ENCODE measurements around the gene RAD51B.
"Not testable (repeated sequence)": the region's sequence is repeated elsewhere in the genome, so short reads cannot be mapped to it uniquely, and the experiment has no call there.

The RAD51B gene

DNA sequence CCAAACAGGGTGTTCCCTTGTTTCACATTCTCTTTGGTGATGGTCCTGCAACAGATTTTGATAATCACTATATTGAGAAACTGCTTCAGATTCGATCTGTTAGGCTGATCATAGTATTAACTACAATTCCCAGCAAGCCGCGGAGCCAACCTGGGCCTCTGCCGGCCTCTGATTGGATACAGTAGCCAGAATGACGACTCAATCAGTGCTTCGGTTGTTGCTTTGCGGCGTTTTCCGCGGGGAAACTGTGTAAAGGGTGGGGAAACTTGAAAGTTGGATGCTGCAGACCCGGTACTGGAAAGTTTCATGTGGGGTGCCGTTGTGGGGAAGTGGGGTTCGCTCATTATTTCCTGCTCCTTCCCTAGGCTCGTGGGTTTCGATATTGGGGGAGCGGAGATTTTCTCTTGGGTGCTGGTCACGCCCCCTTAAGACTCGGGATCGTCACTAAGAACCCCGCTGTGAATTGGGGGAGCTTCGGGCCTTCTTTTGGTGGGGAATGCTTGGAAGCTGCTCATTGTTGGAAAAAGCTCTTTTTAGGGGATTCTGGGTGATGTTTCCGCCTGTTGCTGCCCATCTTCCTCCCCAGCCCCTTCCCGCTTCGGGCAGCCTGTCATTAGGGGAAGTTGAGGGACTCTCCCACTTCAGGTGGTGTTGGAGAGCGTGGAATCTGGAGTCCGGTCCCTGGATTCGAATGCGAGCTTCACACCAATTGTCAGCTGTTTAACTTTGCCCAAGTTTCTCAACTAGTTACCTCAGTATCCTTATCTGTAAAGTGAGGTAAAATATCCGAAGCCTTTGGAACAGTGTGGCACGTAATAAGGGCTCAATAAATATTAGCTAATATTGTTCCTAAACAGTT lies at the start of gene RAD51B:
Gene RAD51B, plus strand, starts transcription at position 217 of the 859 bp plus-strand sequence.
- DNase-seq: peak; percentile 23

DNA sequence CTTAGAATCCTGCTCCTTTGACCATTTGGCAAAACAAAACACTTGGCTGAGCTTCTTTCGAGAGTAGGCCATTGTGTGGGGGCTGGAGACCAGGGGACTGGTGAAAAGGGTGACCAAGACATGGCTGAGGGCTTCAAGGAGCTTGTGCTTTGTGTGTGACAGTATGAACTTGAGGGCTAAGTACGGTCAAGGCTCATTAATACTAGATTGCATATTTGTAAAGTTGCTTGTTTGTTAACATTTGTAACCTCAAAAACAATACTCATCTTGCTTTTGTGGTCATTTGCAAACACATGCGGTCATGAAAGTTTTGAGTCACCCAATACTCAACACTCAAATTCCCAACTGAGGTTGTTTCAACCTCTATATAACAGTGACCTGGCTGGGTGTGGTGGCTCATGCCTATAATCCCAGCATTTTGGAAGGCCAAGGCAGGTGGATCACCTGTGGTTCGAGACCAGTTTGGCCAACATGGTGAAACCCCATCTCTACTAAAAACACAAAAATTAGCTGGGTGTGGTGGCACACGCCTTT lies 45.7 kb upstream of the RAD51B start:
- DNase-seq: no peak

DNA sequence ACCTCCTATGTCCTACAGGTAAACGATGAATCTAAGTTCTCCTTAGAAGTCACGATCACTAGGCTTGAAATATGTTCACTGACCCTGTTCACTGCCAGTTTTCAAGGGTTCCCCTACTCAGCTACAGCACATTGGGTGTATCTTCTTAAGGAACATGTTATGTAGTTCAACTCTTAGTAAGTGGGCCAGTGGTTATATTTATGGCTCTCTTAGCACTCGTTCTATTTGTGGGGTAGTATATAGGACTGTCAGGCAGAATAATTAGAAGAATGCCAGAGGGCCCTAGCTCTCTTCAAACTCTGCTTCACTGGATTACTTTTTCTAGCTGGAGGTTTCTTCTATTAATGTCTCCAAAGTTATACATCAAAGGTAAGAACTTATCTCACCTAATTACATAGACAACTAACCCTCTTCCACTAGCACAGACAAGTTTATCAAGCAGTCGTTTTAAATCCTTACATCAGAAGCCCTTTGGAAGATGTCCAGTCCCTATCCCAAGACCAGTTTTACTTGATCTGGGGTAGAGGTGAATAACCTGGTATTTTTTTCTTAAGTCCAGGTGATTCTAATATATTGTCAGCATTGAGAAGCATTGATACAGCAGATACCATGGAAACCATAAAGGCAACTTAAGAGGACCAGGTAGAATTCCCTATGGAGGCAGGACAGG lies 42.8 kb upstream of the RAD51B start:
- no peak for DNase-seq

DNA sequence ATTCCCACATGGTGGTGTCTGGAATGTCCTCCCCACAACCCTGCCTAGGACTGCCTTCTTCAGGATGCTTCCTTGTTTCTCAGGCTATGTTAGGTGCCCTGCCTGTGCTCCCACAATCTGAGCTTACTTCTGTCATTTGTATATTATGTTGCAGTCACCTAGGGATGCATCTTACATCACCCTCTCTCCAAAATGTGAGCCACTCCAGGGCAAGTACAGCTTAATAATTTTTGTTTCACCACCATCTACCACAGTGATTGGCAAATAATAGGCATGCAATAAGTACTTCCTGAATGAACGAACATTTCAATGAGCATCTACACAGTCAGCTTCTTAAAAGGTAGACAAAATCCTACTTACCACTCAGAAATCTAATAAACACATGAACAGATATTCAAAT lies 40.8 kb upstream of the RAD51B start:
- no peak for DNase-seq

DNA sequence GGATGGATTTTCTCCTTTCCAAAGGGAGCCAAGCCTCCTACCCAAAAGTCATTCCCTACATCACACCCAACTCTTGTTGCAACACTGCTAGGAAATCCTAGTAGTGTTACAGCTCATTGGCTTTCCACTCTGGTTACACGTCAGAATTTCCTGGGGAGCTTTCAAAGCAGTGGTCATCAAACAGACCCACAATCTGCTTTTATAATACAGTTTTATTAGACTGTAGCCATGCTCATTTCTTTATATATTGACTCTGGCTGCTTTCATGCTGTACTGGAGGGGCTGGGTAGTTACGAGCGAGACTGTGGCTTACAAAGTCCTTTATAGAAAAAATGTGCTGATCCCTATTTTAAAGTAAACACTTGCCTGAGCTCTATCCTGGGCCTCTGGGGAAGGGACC lies 37.5 kb upstream of the RAD51B start:
- DNase-seq: no peak

GRCh38 chr14:67784244-67784823 lies 35.2 kb upstream of the RAD51B start:
- DNase-seq: no peak

- no peak for DNase-seq
These were observed 34.1 kb upstream of the RAD51B start for GRCh38 chr14:67785270-67786109.

GRCh38 chr14:67787673-67788072 lies 31.9 kb upstream of the RAD51B start:
- no peak for DNase-seq

- DNase-seq: no peak
These were observed 20.8 kb upstream of the RAD51B start for GRCh38 chr14:67798731-67799130.

GRCh38 chr14:67800743-67801142 lies 18.8 kb upstream of the RAD51B start:
- DNase-seq: no peak

GRCh38 chr14:67806246-67806645 lies 13.3 kb upstream of the RAD51B start:
- no peak for DNase-seq

DNA sequence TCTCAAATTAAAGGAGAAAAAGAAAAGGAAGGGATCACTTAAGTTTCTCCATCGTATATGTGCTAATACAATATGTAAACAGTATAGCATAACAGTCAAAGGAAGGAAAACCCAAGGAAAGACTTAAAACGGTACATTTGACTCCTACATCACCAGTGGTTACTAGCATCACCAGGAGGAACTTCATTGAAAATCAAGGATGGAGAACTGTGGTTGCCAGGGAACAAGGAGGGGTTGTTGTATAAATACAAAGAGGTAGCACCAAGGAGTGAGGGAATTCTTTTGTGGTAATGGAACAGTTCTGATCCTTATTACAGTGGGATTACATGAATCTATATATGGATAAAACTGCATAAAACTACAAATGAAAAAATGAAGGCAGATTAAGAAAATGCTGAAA lies 4.8 kb upstream of the RAD51B start:
- DNase-seq: no peak

DNA sequence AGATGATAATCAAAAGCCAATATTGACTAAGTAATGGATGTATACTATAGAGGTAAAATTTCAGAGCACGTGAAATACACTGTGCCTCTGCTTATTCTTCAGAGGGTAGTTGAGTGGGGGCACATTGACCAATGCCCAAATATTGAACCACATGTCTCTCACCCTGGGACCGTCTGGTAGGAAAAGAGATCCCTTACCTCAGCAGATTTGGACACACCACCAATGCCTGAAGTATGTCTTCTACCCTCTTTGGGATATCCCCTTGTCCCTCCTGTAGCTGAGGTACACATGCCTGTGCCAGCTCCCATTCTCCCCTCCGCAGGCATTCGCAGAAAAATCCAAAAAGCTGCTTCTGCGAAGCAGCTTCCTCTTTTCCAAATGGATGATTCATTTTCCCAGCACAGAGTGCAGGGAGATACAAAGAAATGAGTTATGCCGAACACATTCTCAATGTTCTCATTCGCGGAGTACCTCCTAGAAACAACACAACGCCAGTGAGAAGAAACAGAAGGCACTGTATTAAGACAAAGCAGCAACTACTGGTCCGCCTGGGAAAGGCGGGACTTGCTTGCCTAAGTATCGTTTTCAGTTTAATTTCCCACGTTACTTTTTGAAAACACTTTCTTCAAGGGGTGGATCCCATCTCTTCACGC lies 3.9 kb upstream of the RAD51B start:
- no peak for DNase-seq

DNA sequence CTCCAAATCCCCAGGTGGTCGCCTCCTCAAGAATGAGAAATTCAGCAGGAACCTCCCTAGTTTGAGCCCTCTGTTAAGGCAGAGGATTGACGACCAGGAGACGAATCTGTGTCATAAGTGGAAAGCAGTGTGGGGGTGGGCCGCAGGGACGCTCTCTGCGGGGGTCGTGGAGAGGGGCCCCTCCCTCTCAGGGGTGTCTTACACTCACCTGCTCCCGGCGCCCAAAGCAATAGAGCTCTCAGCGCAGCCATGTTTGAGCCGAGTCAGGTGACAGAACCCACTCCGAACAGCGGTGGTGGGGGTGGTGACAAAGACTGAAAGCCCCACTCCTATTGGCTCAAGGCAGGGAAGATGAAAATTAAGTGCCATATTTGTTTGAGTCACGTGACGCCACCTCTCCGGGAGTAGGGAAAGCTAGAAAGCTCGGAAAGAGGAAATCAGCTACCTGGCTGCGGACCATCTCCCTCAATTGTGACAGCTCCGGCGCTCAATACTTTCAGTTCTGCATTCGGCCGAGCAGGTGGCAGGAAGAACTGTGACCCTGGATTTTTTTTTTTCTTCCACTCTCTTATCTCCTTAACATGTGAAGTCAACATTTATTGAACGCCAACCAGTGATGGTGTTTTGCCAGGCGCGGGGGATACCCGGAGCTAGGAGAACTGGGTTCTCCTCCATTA lies 3.1 kb upstream of the RAD51B start, which contains the start of gene ZFYVE26:
Gene ZFYVE26, minus strand, starts transcription at position 265 of the 677 bp plus-strand sequence. CDS start 627 bp downstream, outside the sequence.
- DNase-seq: peak; percentile 98

- no peak for DNase-seq
These were observed 1.7 kb upstream of the RAD51B start for GRCh38 chr14:67817750-67818438.

DNA sequence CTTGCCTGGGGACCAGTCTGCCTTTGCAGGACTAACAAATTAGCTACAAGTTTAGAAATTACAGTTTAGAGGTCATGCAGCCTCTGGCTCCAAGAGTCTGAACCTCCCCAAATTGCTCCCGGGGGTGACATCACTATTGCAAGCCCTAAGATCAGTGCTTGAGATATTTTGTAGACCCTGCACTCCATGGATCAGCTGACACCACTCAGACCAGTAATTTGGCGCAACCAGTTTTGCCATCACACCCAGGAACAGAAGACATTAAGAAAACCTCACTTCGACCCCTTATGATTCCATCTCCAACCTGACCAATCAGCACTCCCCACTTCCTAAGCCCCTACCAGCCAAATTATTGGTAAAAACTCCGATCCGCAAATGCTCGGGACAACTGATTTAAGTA lies 1.1 kb upstream of the RAD51B start:
- DNase-seq: not testable (repeated sequence)

GRCh38 chr14:67820428-67820971 lies 921 bp downstream of the RAD51B start:
- DNase-seq: no peak

- no peak for DNase-seq
These were observed 1.5 kb downstream of the RAD51B start for GRCh38 chr14:67821121-67821520.

DNA sequence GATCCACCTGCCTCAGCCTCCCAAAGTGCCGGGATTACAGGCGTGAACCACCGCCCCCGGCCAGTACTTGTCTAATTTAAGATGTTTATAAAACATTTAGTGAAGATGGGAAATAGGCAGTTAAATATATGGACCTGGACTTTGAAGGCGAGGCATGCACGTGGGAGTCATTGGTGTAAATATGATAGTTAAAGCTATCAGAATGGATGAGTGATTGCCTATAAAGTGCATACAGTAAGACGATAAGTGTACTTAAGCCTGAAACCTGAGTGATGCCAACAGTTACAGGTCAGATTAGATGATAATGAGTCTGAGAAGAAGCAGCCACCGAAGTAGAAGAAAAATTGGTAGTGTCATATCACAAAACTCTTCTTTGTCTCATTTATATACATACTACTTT lies 11.5 kb downstream of the RAD51B start:
- DNase-seq: no peak

GRCh38 chr14:67833403-67833802 lies 13.8 kb downstream of the RAD51B start:
- DNase-seq: no peak

- no peak for DNase-seq
These were observed 16.0 kb downstream of the RAD51B start for GRCh38 chr14:67835596-67835995.
